Hindlimb muscle (tissue), 1 donor: Measurements from ENCODE around the gene EFHC1. TPM values are rescaled to one million over a fixed set of nuclear protein-coding genes. Genes with fewer than 3 reads are reported as not detected.
"Not testable (repeated sequence)": the region's sequence is repeated elsewhere in the genome, so short reads cannot be mapped to it uniquely, and the experiment has no call there.

ENCODE experiments used
- DNase-seq: peaks from one replicate; pipeline ENCODE4 v3.0.0-alpha.2; 2013
- polyA plus RNA-seq: library from polyadenylated mRNA; unstranded; fragments of 120-200 nt; gene quantifications from one replicate; pipeline ENCODE4 v1.2.1, GENCODE V29; 2013; ENCODE audit not compliant: insufficient read length

EFHC1 gene
- polyA plus RNA-seq, 1 donor, result 18.5 TPM

- DNase-seq, result no peak
These were observed 19.7 kb upstream of the EFHC1 start for GRCh38 chr6:52400313-52401041.

DNA sequence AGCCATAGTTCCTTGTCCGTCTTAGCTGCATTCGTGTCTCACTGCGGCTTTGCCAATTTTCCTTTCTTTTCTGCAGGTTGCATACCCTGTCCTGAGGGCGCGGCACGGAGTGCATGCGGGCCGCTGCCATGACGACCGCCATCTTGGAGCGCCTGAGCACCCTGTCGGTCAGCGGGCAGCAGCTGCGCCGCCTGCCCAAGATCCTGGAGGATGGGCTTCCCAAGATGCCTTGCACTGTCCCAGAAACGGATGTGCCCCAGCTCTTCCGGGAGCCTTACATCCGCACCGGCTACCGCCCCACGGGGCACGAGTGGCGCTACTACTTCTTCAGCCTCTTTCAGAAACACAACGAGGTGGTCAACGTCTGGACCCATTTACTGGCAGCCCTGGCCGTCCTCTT lies 17.1 kb upstream of the EFHC1 start:
- DNase-seq, result no peak

DNA sequence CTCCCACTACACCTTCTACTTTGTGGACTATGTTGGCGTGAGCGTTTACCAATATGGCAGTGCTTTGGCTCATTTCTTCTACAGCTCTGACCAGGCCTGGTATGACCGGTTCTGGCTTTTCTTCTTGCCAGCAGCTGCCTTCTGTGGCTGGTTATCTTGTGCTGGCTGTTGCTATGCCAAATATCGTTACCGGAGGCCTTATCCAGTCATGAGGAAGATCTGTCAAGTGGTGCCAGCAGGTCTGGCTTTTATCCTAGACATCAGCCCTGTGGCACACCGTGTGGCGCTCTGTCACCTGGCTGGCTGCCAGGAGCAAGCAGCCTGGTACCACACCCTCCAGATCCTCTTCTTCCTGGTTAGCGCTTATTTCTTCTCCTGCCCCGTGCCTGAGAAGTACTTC lies 16.5 kb upstream of the EFHC1 start:
- no peak for DNase-seq

DNA sequence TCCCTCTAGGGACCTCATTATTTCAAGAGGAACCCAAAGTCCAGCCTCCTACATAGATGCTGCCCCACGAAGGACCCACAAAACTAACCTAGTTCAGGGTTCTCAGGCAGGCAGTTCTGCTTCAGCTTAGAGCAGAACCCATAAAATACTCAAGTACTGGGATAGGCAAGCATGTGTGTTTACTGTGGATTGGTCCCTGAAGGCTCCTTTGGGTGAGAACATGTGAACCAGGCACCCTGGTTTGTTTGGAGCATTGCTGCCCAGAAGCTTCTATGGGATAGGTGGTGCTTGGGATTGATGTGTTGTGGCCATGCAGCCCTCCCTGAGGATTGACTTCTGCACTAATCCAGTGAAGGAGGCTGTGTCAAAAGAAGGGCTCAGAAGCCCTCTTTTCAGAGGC lies 14.9 kb upstream of the EFHC1 start:
- DNase-seq, result no peak

GRCh38 chr6:52407467-52407866 lies 12.7 kb upstream of the EFHC1 start:
- no peak for DNase-seq

DNA sequence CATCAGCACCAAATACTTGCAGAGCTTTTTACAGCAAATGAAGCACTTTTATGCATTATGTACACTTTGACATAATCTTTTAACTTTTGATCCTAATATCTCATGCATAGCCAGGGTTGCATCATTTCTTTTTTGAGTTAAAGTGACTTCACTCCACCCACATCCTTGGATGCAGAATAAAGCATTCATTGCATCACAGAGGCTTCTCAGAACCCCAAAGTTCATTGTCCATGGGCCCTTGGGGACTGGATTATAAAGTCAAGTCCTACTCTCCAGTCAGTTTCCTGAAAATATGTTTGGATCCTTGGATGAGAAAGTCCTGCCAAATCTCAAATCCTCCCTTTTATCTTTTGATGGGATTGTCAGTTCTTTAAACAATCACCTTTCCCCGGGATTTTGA lies 10.6 kb upstream of the EFHC1 start:
- DNase-seq, result no peak

DNA sequence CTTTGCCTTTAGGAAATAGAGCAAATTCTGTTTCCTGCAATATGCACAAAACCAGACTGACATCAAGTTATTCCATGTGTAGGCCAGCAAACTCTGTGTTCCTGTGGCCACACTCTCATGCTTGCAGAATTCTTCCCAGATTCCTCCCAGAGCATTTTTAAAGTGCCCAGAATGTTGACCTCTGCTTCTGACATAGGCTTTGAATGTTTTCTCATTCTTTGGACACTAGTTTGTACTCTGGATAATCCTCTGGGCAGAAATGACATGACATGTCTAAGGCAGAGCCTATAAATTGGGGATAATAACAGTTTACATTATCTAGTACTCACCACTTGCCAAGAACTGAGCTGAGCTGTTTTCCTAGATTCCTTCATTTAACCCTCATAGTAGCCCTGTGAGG lies 9.2 kb upstream of the EFHC1 start:
- DNase-seq, result no peak

- no peak for DNase-seq
These were observed 8.2 kb upstream of the EFHC1 start for GRCh38 chr6:52411911-52412310.

DNA sequence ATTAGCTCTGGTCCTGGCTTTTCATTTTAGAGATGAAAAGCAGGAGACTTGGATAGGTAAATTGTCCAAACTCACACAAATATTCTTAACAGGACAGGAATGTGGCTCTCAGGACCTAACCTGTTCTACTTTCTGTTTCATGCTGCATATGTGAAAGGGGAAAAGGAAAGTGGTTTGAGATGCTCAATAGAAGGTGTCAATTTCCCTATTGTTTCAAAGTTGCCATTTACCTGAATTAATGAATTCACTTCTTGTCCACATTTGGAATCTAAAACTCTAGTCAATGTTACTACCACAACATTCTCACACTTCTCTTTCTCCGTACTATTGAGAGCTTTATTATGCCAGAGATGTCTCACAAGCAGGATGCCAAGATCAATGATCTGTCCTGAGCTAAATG lies 4.8 kb upstream of the EFHC1 start:
- no peak for DNase-seq

GRCh38 chr6:52415917-52416628 lies 4.1 kb upstream of the EFHC1 start:
- DNase-seq, result no peak

- peak; percentile 69 for DNase-seq
These were observed 3.5 kb upstream of the EFHC1 start for GRCh38 chr6:52416629-52417151.

GRCh38 chr6:52417675-52418111 lies 2.4 kb upstream of the EFHC1 start:
- no peak for DNase-seq

GRCh38 chr6:52418606-52419005 lies 1.5 kb upstream of the EFHC1 start:
- no peak for DNase-seq

GRCh38 chr6:52420668-52421358 lies 671 bp downstream of the EFHC1 start:
- DNase-seq, result peak; percentile 34

- DNase-seq, result no peak
These were observed 2.0 kb downstream of the EFHC1 start for GRCh38 chr6:52422156-52422555.

DNA sequence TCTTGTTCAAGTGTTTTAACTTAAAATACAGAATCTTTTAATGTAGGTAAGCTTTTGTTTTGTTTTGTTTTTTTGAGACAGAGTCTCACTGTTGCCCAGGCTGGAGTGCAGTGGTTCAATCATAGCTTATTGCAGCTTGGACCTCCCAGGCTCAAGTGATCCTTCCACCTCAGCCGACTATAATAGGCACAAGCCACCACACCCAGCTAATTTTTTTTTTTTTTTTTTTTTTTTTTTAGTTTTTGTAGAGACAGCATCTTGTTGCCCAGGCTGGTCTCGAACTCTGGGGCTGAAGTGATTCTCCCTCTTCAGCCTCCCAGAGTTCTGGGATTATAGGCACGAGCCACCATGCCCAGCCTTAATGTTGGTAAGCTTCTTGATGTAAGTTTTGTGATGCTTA lies 3.3 kb downstream of the EFHC1 start:
- DNase-seq, result no peak

- no peak for DNase-seq
These were observed 3.8 kb downstream of the EFHC1 start for GRCh38 chr6:52423971-52424381.

DNA sequence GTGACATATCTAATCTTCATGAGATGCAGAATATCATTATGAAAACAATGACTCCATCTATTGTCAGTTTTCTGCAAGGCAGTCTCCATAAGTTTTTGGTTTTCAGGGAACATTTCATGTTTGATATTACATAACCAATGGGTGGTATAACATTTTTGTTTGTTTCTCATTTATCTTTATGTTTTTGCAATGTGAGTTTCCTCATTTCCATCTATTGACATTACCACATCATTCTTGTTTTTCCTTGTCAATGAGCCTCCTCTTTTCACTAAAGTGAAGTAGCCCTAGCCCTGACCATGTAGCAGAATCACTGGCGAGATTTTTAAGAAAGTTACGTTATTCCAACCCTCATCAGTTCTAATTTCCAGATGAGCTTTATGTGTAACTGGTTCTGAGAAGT lies 4.4 kb downstream of the EFHC1 start:
- DNase-seq, result no peak

DNA sequence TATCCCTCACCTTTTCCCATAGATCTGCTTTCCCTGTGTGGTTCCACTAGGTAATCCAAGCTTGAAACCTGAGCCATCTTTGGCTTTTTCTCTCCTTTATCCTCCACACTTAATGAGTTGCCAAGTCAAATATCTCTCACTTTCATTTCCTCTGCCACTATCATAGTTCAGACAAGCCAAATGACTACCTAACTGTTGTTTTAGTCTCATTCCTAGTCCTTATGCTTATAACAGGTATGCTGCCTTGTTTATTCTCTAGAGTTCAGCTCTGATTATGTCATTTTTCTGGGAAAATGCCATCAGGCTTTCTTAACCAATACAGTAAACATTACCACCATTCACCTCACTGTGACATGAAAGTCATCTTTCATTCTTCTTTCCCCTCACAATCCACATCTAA lies 6.5 kb downstream of the EFHC1 start:
- no peak for DNase-seq

GRCh38 chr6:52433294-52433693 lies 13.2 kb downstream of the EFHC1 start:
- DNase-seq, result not testable (repeated sequence)

GRCh38 chr6:52435345-52435744 lies 15.2 kb downstream of the EFHC1 start:
- no peak for DNase-seq

GRCh38 chr6:52438926-52439325 lies 18.8 kb downstream of the EFHC1 start:
- DNase-seq, result no peak

- DNase-seq, result no peak
These were observed 34.4 kb downstream of the EFHC1 start for GRCh38 chr6:52454556-52454955.
